ENCODE data around the gene THOC1.
"Not testable (repeated sequence)": the region's sequence is repeated elsewhere in the genome, so short reads cannot be mapped to it uniquely, and the experiment has no call there.

Gene THOC1

DNA sequence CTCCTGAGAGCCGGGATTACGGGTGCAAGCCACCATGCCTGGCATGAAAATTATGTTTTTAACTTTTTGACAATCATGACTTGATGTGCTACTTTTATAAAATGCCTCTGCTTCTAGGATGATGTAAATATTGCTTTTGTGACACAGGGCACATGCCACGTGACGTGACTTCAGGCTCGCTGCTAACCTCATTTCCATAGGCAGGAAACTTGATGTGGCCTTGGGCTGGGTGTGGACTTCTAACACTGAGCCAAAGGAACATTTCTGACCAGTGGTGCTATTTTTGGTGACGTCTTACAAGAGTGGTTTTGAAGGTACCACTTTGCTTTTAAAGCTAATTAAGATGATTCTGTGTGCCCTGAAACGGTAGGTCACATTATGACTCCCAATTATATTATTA lies 34.2 kb upstream of the THOC1 start:
- H3K9me3 ChIP-seq (ENCODE audit: low read length) = no peaks in the 10 kb centered on the region
- H3K27ac ChIP-seq (ENCODE audit: low read depth, low read length) = no peak overlapping the region
- H3K4me3 ChIP-seq (ENCODE audit: low read depth in 1 of 2, low read length in 2 of 2) = no peak overlapping the region
- H3K27me3 ChIP-seq (ENCODE audit: control insufficient read depth in 1 of 2, insufficient read depth in 2 of 2, low read length in 2 of 2) = no peaks in the 10 kb centered on the region
- H3K9ac ChIP-seq (ENCODE audit: low read length) = no peak overlapping the region
- no peaks in the 10 kb centered on the region for H3K4me1 ChIP-seq (ENCODE audit: insufficient read depth, low read length)
- no peaks in the 10 kb centered on the region for H3K36me3 ChIP-seq (ENCODE audit: insufficient read depth, low read length)

- Histone ChIP-seq H3K4me1 (ENCODE audit: insufficient read depth, low read length) (no peaks in the 10 kb centered on the region), H3K27ac (ENCODE audit: low read depth, low read length) (no peak overlapping the region), H3K36me3 (ENCODE audit: insufficient read depth, low read length) (no peaks in the 10 kb centered on the region), H3K9me3 (ENCODE audit: low read length) (no peaks in the 10 kb centered on the region), H3K9ac (ENCODE audit: low read length) (no peak overlapping the region), H3K27me3 (ENCODE audit: control insufficient read depth in 1 of 2, insufficient read depth in 2 of 2, low read length in 2 of 2) (no peaks in the 10 kb centered on the region), H3K4me3 (ENCODE audit: low read depth in 1 of 2, low read length in 2 of 2) (no peak overlapping the region)
Observed at GRCh38 chr18:297936-298335, 30.1 kb upstream of the THOC1 start.

DNA sequence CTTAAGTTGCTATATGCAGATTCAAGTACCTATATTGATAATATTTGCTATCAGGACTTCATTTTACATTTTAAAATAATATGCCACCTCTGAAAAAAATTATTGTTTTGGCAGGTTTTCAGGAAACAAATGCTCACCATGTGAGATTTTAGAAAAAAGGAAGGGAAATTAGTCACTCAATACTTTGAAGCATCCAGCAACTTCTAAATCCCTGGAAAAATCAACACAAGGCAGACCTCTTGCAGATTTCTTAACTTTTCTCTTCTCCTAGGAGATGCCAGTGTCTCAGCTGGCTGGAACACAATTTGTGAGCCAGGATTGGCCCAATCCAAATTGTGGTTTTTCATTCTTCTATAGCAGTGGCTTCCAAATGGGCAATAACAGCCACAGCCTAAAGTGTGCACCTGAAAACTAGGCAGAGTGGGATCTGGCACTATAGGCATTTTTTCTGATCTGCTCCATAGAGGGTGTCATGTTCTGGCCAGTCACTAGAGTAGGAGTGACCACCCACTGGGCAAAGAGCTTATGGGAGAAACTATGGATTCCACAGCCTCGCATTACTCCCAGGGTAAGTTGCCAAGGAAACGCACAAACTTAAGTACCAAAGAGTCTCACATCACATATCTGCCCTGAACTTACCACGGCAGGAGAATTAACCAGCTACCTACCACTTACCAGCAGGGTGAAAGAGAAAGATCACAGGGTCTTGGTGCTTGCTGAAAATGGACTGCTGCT lies 28.1 kb upstream of the THOC1 start:
- Histone ChIP-seq H3K27ac (ENCODE audit: low read depth, low read length) (no peak overlapping the region), H3K9ac (ENCODE audit: low read length) (no peak overlapping the region), H3K4me3 (ENCODE audit: low read depth in 1 of 2, low read length in 2 of 2) (no peak overlapping the region), H3K9me3 (ENCODE audit: low read length) (no peaks in the 10 kb centered on the region), H3K4me1 (ENCODE audit: insufficient read depth, low read length) (no peaks in the 10 kb centered on the region), H3K36me3 (ENCODE audit: insufficient read depth, low read length) (no peaks in the 10 kb centered on the region), H3K27me3 (ENCODE audit: control insufficient read depth in 1 of 2, insufficient read depth in 2 of 2, low read length in 2 of 2) (no peaks in the 10 kb centered on the region)

DNA sequence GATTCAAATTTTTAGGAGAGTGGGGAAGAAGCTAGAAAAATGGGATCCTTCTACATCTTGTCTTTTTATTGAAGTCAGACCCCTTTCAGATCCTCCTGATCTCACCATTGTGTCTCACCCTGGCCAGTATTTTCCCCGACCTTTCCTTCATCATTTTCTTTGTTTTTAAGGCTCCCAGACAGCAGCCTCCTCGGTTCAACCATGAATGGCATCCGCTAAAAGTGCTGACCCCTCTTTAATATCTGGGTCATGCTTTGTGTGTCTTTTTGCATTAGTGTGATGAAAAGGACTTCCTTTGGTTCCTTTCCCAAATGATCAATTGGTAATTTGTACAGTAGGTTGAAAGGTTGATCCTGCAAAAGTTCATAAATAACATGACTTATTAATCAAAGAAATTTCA lies 26.7 kb upstream of the THOC1 start:
- H3K27ac ChIP-seq (ENCODE audit: low read depth, low read length) = no peak overlapping the region

GRCh38 chr18:293536-293935 lies 25.7 kb upstream of the THOC1 start:
- Histone ChIP-seq H3K4me3 (ENCODE audit: low read depth in 1 of 2, low read length in 2 of 2) (no peak overlapping the region), H3K9me3 (ENCODE audit: low read length) (no peaks in the 10 kb centered on the region), H3K27me3 (ENCODE audit: control insufficient read depth in 1 of 2, insufficient read depth in 2 of 2, low read length in 2 of 2) (no peaks in the 10 kb centered on the region), H3K36me3 (ENCODE audit: insufficient read depth, low read length) (no peaks in the 10 kb centered on the region), H3K27ac (ENCODE audit: low read depth, low read length) (no peak overlapping the region), H3K9ac (ENCODE audit: low read length) (no peak overlapping the region), H3K4me1 (ENCODE audit: insufficient read depth, low read length) (no peaks in the 10 kb centered on the region)

More for the DNA sequence above, 26.7 kb upstream of the THOC1 start:
- Histone ChIP-seq H3K27me3 (ENCODE audit: control insufficient read depth in 1 of 2, insufficient read depth in 2 of 2, low read length in 2 of 2) (no peaks in the 10 kb centered on the region), H3K4me3 (ENCODE audit: low read depth in 1 of 2, low read length in 2 of 2) (no peak overlapping the region), H3K9me3 (ENCODE audit: low read length) (no peaks in the 10 kb centered on the region), H3K36me3 (ENCODE audit: insufficient read depth, low read length) (no peaks in the 10 kb centered on the region), H3K9ac (ENCODE audit: low read length) (no peak overlapping the region), H3K4me1 (ENCODE audit: insufficient read depth, low read length) (no peaks in the 10 kb centered on the region)

DNA sequence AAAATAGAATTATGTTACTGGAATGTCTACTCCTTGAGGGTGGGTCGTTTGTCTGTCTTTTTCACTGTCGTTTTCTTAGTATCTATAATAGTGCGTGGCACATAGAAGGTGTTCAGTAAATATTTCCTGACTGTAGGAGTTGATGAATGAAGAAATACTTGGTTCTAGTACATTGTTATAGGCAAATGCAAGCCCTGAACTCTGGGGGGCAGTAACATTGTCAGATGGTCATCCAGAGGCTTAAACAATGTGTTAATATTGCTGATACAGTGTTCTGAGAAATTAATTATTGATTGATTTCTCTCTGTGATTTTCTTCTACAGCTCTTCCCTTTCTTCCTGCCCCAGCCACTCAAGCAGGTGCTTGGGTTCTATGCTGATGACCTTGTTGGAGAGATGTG lies 24.4 kb upstream of the THOC1 start:
- H3K27me3 ChIP-seq (ENCODE audit: control insufficient read depth in 1 of 2, insufficient read depth in 2 of 2, low read length in 2 of 2) = no peaks in the 10 kb centered on the region
- H3K9me3 ChIP-seq (ENCODE audit: low read length) = no peaks in the 10 kb centered on the region

GRCh38 chr18:289970-290369 lies 22.1 kb upstream of the THOC1 start:
- H3K9ac ChIP-seq (ENCODE audit: low read length); H3K36me3 ChIP-seq (ENCODE audit: insufficient read depth, low read length); H3K27me3 ChIP-seq (ENCODE audit: control insufficient read depth in 1 of 2, insufficient read depth in 2 of 2, low read length in 2 of 2); H3K27ac ChIP-seq (ENCODE audit: low read depth, low read length); H3K4me1 ChIP-seq (ENCODE audit: insufficient read depth, low read length); H3K4me3 ChIP-seq (ENCODE audit: low read depth in 1 of 2, low read length in 2 of 2); H3K9me3 ChIP-seq (ENCODE audit: low read length): not testable (repeated sequence)

More for the DNA sequence above, 24.4 kb upstream of the THOC1 start:
- H3K4me3 ChIP-seq (ENCODE audit: low read depth in 1 of 2, low read length in 2 of 2) = no peak overlapping the region
- no peaks in the 10 kb centered on the region for H3K36me3 ChIP-seq (ENCODE audit: insufficient read depth, low read length)
- H3K4me1 ChIP-seq (ENCODE audit: insufficient read depth, low read length) = no peaks in the 10 kb centered on the region
- H3K9ac ChIP-seq (ENCODE audit: low read length) = no peak overlapping the region
- H3K27ac ChIP-seq (ENCODE audit: low read depth, low read length) = no peak overlapping the region

- Histone ChIP-seq H3K36me3 (ENCODE audit: insufficient read depth, low read length) (no peaks in the 10 kb centered on the region), H3K27ac (ENCODE audit: low read depth, low read length) (no peak overlapping the region), H3K4me3 (ENCODE audit: low read depth in 1 of 2, low read length in 2 of 2) (no peak overlapping the region), H3K4me1 (ENCODE audit: insufficient read depth, low read length) (no peaks in the 10 kb centered on the region), H3K27me3 (ENCODE audit: control insufficient read depth in 1 of 2, insufficient read depth in 2 of 2, low read length in 2 of 2) (no peaks in the 10 kb centered on the region), H3K9ac (ENCODE audit: low read length) (no peak overlapping the region), H3K9me3 (ENCODE audit: low read length) (no peaks in the 10 kb centered on the region)
Observed at GRCh38 chr18:289026-289425, 21.2 kb upstream of the THOC1 start.

DNA sequence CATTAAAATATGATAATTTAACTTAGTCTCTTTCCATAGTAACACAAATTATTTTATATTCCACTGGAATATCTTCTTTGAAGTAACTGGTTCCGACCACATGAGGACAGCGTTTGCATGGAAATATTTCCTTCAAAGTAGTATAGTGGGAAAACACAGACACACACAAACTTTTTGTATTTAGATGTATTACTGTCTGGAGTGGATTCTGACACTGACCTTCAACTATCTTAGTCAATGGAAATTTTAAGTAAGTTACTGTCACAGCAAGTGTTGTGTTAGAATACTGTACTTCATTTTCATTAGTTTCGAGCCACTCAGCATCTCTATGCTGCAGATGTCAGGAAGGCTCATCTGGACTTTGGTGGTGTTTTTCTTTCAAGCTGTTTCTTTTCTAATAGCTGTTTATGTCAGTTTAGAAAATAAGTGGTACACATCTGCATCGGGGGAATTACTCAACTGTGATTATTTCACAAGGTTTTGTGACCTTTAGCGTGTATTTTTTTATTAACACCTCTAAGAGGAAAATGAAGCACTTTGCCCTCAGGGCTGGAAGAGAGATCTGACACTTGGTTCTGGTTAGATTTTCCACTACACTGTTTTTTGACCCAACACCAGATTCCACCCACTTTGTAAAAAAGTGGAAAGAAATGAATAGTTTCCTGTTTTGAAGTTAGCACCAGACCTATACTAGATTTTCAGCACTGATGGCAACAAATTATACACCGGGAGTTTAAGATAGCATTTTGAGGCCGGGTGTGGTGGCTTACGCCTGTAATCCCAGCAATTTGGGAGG lies 18.9 kb upstream of the THOC1 start:
- Histone ChIP-seq H3K27ac (ENCODE audit: low read depth, low read length) (no peak overlapping the region), H3K4me1 (ENCODE audit: insufficient read depth, low read length) (no peaks in the 10 kb centered on the region), H3K9ac (ENCODE audit: low read length) (no peak overlapping the region), H3K4me3 (ENCODE audit: low read depth in 1 of 2, low read length in 2 of 2) (no peak overlapping the region), H3K36me3 (ENCODE audit: insufficient read depth, low read length) (no peaks in the 10 kb centered on the region), H3K27me3 (ENCODE audit: control insufficient read depth in 1 of 2, insufficient read depth in 2 of 2, low read length in 2 of 2) (no peaks in the 10 kb centered on the region), H3K9me3 (ENCODE audit: low read length) (no peaks in the 10 kb centered on the region)

GRCh38 chr18:285817-286216 lies 18.0 kb upstream of the THOC1 start:
- Histone ChIP-seq H3K36me3 (ENCODE audit: insufficient read depth, low read length) (no peaks in the 10 kb centered on the region), H3K4me1 (ENCODE audit: insufficient read depth, low read length) (no peaks in the 10 kb centered on the region), H3K4me3 (ENCODE audit: low read depth in 1 of 2, low read length in 2 of 2) (no peak overlapping the region), H3K9ac (ENCODE audit: low read length) (no peak overlapping the region), H3K9me3 (ENCODE audit: low read length) (no peaks in the 10 kb centered on the region), H3K27ac (ENCODE audit: low read depth, low read length) (no peak overlapping the region), H3K27me3 (ENCODE audit: control insufficient read depth in 1 of 2, insufficient read depth in 2 of 2, low read length in 2 of 2) (no peaks in the 10 kb centered on the region)

- H3K27ac ChIP-seq (ENCODE audit: low read depth, low read length) = no peak overlapping the region
- H3K4me3 ChIP-seq (ENCODE audit: low read depth in 1 of 2, low read length in 2 of 2) = no peak overlapping the region
- no peaks in the 10 kb centered on the region for H3K36me3 ChIP-seq (ENCODE audit: insufficient read depth, low read length)
- H3K27me3 ChIP-seq (ENCODE audit: control insufficient read depth in 1 of 2, insufficient read depth in 2 of 2, low read length in 2 of 2) = no peaks in the 10 kb centered on the region
- no peaks in the 10 kb centered on the region for H3K4me1 ChIP-seq (ENCODE audit: insufficient read depth, low read length)
- no peak overlapping the region for H3K9ac ChIP-seq (ENCODE audit: low read length)
- H3K9me3 ChIP-seq (ENCODE audit: low read length) = no peaks in the 10 kb centered on the region
Observed at GRCh38 chr18:275486-275885, 7.6 kb upstream of the THOC1 start.

DNA sequence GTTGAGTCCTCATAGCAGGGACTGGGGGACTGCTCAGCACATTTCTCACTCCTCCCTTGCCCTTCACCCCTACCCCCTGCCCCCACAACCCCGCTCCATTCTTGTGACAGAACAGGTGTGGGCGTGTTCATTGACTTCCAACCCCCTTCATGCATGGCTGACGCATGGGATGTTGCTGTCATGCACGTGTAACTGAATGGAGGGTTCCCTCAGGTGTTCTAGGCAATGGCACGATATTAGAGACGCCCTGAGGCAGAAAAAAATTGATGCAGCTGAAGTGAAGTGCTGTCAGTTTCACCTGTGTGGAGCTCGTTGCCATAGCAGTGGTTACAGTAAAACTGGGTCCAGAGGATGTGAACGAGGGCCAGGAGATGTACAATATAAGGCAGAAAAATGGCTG lies 6.5 kb upstream of the THOC1 start:
- H3K27ac ChIP-seq (ENCODE audit: low read depth, low read length) = no peak overlapping the region
- no peaks in the 10 kb centered on the region for H3K9me3 ChIP-seq (ENCODE audit: low read length)
- no peak overlapping the region for H3K4me3 ChIP-seq (ENCODE audit: low read depth in 1 of 2, low read length in 2 of 2)
- H3K4me1 ChIP-seq (ENCODE audit: insufficient read depth, low read length) = peaks cover 3% of the 10 kb centered on the region
- H3K27me3 ChIP-seq (ENCODE audit: control insufficient read depth in 1 of 2, insufficient read depth in 2 of 2, low read length in 2 of 2) = no peaks in the 10 kb centered on the region
- H3K36me3 ChIP-seq (ENCODE audit: insufficient read depth, low read length) = no peaks in the 10 kb centered on the region
- H3K9ac ChIP-seq (ENCODE audit: low read length) = no peak overlapping the region
